M059J (cell line): ENCODE measurements around the gene CACNB1. TPM values are rescaled to one million over a fixed set of nuclear protein-coding genes. Genes with fewer than 3 reads are reported as not detected.

ENCODE experiments used
- DNase-seq: peaks from one replicate; pipeline ENCODE4 v3.0.0-alpha.2; 2012; ENCODE audit warnings: low read depth
- total RNA-seq: library from RNA; depleted of rRNA; stranded (reverse); fragments of >200 nt; shearing (Covaris generic); gene quantifications from 2 replicates; pipeline ENCODE4 v1.2.3, GENCODE V29; 2014

CACNB1 gene
- total RNA-seq, 1 experiment from 2014 or later = 1.2 TPM

- no peak for DNase-seq
Measured at GRCh38 chr17:39200957-39201510, 3.6 kb upstream of the CACNB1 start.

DNA sequence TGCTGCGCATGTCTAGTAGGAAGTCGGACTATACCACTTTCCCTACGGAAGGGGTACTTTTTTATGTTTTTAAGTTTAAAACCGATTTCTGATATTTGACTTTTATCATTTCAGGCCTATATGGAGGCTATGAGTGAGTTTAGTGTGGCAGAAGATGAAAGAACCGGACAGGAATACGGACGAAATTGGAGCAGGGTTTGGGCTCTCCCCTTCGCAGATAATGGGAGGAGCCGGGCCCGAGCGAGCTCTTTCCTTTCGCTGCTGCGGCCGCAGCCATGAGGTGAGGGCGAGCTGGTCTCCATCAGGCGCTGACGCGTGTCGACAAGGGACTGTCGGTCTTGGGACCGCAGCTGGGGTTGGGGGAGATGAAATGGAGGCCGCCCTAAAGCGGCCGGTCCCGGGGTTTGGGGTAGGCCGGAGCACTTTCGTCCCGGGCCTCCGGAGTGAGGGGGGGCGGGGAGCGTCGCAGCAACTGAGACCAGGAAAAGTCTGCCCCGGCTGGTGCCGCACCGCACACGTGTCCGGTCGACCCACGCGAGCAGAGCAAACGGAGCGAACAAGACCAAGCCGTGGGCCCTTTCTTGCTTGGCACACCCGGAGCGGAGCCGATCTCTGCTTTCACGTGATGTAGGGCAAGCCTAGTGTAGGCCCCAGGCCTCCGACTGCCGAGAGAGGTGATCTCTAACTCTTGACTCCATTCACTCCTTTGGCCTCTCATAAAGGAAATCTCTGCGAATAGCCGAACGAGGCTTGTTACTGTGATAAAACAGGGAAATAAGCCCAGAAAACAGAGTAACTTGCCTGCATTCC lies 2.8 kb upstream of the CACNB1 start, which contains the start of gene RPL19:
Gene RPL19 (plus strand): TSS at position 214 of the 810 bp plus-strand sequence. CDS start 62 bp downstream, at position 276.
- DNase-seq = no peak

- DNase-seq = peak; percentile 90
Measured at GRCh38 chr17:39199820-39200069, 2.3 kb upstream of the CACNB1 start.

GRCh38 chr17:39198186-39198566 lies 707 bp upstream of the CACNB1 start:
- no peak for DNase-seq

DNA sequence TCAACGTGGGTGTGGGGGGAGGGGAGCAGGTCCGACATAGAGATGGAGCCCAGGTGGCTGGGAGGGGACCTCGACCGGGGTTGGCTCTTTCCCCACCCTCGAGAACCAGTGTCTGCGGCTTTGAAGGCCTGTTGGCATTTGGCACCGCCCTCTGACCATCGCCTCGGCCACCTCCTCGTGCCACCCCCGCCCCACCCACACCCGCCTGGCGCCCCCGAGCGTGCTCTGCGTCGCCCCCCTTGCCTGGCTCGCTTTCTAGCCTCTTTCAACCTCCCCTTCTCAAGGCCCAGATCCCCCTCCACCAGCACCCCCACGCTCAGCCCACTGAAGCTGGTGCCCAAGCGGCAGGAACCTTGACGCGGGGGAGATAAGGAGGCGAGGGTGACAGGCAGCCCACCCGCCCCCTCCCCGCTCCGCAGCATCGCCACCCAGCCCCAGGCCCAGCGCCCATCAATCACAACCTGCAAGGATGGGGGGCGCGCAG lies 619 bp downstream of the CACNB1 start:
- no peak for DNase-seq

DNA sequence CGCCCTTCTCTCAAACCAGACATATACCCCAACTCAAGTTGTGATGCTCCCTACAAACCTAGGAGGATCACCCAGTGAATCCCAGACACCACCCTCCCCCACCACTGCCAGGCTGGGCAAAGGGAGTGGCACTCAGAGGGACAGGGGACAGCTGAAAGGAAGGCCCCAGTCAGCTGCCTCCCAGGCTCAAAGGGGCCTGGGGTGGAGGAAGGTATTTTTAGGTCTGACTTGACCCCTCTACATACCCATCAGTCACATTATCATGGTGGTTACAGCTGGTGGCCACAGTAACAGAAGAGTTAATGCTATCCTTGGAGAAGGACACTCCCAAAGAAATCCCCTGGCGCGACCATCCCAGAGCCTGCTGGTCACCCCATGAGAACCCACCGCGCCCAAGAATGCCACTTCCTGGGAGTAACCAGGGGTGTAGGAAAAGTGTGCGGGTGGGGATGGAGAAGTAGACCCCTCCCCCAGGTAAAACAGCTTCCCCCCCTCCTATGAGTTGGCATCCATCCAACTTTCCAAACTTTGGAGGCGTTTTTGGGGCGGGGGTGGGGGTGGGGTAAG lies 1.1 kb downstream of the CACNB1 start:
- DNase-seq = no peak

GRCh38 chr17:39195568-39196160 lies 1.8 kb downstream of the CACNB1 start:
- DNase-seq = no peak

GRCh38 chr17:39194985-39195524 lies 2.4 kb downstream of the CACNB1 start:
- DNase-seq = no peak

- no peak for DNase-seq
Measured at GRCh38 chr17:39194089-39194984, 3.1 kb downstream of the CACNB1 start.

GRCh38 chr17:39193346-39193745 lies 4.1 kb downstream of the CACNB1 start:
- no peak for DNase-seq

GRCh38 chr17:39192901-39193300 lies 4.6 kb downstream of the CACNB1 start:
- no peak for DNase-seq

GRCh38 chr17:39191750-39192510 lies 5.5 kb downstream of the CACNB1 start:
- no peak for DNase-seq

DNA sequence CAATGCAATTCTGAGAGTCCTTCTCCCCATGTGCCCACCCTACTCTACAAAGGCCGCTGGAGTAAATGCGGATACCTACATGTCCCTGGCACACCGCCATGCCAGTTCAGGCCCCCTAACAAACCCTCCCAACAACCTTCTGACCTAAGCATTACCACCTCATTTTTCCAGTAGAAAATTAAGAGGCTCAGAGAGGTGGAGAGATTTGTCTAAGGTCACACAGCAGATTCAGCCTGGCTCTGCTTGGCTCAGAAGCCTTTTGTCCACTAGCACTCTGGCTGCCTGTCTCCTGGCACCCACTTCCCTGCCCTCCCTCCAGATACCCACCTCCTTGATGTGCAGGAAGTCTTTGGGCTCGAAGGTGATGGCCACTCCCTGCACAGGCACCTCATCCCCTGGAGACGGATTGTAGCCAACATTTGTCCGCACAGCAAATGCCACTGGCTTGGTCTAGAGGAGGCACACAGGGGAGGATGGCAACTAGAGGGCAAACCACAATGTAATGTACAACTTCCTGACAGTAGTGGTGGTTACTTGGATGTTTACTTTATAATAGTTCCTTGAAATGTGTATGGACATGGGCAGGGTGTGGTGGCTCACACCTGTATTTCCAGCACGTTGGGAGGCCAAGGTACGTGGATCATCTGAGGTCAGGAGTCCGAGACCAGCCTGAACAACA lies 10.2 kb downstream of the CACNB1 start:
- DNase-seq = peak; percentile 53

DNA sequence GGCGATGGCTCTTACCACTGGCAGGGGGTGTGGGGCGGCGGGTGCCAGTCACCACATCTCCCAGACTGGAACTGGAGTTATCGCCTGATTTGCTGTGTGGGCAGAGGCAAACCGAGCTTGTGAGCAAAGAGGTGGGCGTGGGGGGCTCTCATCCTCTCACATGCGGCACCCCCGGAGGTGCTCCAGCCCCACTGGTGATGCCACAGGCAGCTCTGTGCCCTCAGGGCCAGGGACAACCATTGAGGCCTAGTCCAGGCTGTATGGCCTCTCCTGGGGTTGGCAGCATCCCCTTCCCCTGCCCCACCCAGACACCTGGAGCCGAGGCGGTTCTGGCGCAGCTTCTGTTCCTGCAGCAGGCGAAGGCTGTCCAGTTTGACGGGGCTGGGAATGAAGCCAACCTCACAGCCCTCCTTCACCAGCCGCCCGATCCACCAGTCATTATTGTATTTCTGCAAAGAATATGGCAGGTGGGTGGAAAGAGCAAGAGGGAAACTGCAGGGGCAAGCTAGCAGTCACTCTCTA lies 10.9 kb downstream of the CACNB1 start:
- no peak for DNase-seq

DNA sequence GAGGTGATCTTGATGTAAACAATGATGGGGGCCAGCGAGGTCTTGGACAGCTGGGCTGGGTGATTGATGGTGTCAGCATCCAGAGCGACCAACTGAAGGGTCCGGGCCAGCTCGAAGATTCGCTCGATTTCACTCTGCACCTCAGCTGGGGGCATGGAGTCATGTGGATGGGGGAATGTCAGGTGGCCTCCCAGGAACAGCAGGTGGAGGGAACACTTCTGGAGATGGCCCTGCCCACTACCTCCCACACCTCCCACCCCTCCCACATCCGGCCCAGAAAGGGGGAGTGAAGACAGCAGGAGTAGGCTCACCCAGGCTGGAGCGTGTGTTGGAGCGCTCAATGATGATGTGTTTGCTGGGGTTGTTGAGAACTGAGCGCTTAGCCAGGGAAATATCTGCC lies 13.7 kb downstream of the CACNB1 start:
- no peak for DNase-seq

DNA sequence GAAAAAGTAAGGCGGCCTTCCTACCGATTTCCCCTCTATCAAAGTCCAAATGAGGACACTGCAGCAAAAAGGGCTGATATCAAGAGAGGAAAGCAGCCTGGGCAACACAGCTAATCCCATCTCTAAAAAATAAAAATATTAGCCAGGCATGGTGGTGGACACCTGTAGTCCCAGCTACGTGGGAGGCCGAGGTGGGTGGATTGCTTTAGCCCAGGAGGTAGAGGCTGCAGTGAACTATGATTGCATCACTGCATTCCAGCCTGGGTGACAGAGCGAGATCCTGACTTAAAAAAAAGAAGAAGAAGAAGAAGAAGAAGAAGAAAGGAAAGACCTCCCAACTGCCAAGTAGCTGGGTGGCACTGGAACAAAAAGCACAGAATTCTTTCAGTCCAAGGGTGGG lies 14.4 kb downstream of the CACNB1 start:
- DNase-seq = no peak

GRCh38 chr17:39181303-39181702 lies 16.2 kb downstream of the CACNB1 start:
- no peak for DNase-seq

DNA sequence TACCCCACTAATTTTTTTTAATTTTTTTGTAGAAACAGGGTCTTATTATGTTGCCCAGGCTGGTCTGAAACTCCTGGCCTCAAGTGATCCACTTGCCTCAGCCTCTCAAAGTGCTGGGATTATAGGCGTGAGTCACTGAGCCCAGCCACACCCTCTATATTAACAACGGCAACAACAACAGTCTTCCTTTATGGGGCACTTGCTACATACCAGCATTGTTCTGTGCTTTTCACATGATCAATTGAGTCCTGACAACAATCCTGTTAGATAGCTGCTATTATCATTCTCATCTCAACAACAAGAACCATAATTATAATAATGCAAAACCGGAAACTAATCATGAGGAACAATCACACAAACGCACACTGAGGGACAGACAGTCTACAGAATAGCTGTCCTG lies 18.9 kb downstream of the CACNB1 start:
- no peak for DNase-seq

DNA sequence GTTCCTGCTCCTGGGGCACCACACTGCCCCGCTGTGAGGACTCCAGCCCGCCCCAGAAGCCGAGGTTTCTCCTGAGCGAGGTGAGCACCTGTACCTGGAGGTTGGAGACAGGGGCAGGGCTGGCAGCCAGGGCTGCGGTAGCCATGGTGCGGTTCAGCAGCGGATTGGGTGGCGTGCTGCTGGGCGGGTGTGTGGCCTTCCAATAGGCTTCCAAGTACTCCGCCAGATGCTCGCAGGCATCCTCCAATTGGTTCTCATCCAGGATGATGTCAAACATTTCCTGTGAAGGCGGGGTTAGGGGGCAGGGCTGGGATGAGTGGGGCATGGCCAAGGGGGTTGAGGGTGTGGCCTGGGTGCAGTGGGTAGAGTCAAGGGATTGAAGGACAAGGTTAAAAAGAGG lies 20.2 kb downstream of the CACNB1 start:
- no peak for DNase-seq

DNA sequence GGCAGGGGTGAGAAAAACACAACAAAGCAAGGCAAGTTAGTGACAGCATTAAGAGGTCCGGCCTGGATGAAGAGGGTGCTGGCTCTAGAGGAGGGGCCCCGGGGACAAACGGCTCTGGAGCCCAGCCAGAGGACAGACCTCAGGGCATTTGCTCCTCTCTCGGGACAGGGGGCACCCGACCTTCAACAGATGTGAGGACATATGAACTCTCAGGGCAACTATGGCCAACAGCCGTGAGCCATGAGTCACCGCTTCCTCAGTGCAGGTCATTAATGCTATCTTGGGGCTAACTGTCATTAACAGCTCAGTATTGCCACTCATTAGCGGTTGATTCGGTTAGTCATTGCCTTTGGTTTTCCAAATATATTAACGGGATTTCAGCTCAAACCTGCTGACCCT lies 21.8 kb downstream of the CACNB1 start:
- DNase-seq = peak; percentile 67
